Measurements from ENCODE around the gene COL28A1. TPM values are rescaled to one million over a fixed set of nuclear protein-coding genes. Genes with fewer than 3 reads are reported as not detected.

The COL28A1 gene
- total RNA-seq, 4 donors from 2014 or later = 0.25 to 3.0 (median 0.65) TPM

GRCh38 chr7:7536396-7537019 is 835 bp upstream of the COL28A1 start:
- ATAC-seq (ENCODE audit: low FRiP score) = no peak
- TF ChIP-seq CTCF (IDR thresholded peaks at IDR 0.05) = no peak
- DNase-seq (ENCODE audit: low spot score) = no peak

GRCh38 chr7:7533831-7534430 is 1.7 kb downstream of the COL28A1 start:
- ATAC-seq (ENCODE audit: low FRiP score) = no peak

GRCh38 chr7:7529328-7529727 is 6.3 kb downstream of the COL28A1 start:
- no peak for DNase-seq (ENCODE audit: low spot score)
- TF ChIP-seq CTCF (IDR thresholded peaks at IDR 0.05) = no peak
- ATAC-seq (ENCODE audit: low FRiP score) = no peak

More at GRCh38 chr7:7533831-7534430, 1.7 kb downstream of the COL28A1 start:
- no peak for DNase-seq (ENCODE audit: low spot score)
- TF ChIP-seq CTCF (IDR thresholded peaks at IDR 0.05) = no peak

GRCh38 chr7:7527047-7527446 is 8.6 kb downstream of the COL28A1 start:
- TF ChIP-seq CTCF (IDR thresholded peaks at IDR 0.05) = no peak
- no peak for ATAC-seq (ENCODE audit: low FRiP score)
- no peak for DNase-seq (ENCODE audit: low spot score)

- ATAC-seq (ENCODE audit: low FRiP score) = no peak
- no peak for TF ChIP-seq CTCF (IDR thresholded peaks at IDR 0.05)
- DNase-seq (ENCODE audit: low spot score) = no peak
Observed at GRCh38 chr7:7526006-7526405, 9.7 kb downstream of the COL28A1 start.

- no peak for DNase-seq (ENCODE audit: low spot score)
Observed at GRCh38 chr7:7524121-7524520, 11.6 kb downstream of the COL28A1 start.

More at GRCh38 chr7:7524121-7524520, 11.6 kb downstream of the COL28A1 start:
- ATAC-seq (ENCODE audit: low FRiP score) = no peak
- no peak for TF ChIP-seq CTCF (IDR thresholded peaks at IDR 0.05)

All from omental fat pad (tissue), 4 donors.